GM21576 (cell line): ENCODE results near the gene RNF4.
"Not testable (repeated sequence)": the region's sequence is repeated elsewhere in the genome, so short reads cannot be mapped to it uniquely, and the experiment has no call there.

Experiments used
- ATAC-seq: cut with Tn5 transposase; IDR thresholded peaks from one replicate; pipeline ENCODE4 v1.9.1; 2021; ENCODE audit warnings: mild to moderate bottlenecking, moderate library complexity; ENCODE audit not compliant: unreplicated experiment

The RNF4 gene

GRCh38 chr4:2516635-2517034 lies 47.7 kb downstream of the RNF4 start:
- no peak for ATAC-seq

- ATAC-seq: no peak
Measured at GRCh38 chr4:2526559-2526958, 57.7 kb downstream of the RNF4 start.

DNA sequence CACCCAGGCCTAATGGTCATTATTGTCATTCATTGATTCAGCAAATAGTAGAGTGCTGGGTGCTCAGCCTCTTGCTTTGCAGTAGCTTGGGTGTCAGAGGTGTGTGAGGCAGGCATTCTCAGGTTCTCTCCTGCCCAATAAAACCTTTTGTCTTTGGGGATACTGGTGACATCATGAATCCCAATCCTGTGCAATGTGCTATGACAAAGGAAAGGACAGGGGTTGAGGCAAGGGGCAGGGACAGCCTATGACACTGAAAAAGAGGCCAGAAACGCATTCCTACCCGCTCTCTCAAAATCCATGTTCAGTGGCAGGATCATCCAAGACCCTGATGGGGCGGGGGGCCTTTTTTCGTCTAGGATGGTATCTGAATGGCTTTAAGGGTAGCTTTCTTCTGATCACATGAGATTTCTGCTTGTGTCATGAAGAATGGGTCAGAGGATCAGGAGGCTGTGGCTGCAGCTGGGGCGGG lies 66.0 kb downstream of the RNF4 start:
- no peak for ATAC-seq

GRCh38 chr4:2535376-2536192 lies 66.7 kb downstream of the RNF4 start:
- peak; percentile 16 for ATAC-seq

DNA sequence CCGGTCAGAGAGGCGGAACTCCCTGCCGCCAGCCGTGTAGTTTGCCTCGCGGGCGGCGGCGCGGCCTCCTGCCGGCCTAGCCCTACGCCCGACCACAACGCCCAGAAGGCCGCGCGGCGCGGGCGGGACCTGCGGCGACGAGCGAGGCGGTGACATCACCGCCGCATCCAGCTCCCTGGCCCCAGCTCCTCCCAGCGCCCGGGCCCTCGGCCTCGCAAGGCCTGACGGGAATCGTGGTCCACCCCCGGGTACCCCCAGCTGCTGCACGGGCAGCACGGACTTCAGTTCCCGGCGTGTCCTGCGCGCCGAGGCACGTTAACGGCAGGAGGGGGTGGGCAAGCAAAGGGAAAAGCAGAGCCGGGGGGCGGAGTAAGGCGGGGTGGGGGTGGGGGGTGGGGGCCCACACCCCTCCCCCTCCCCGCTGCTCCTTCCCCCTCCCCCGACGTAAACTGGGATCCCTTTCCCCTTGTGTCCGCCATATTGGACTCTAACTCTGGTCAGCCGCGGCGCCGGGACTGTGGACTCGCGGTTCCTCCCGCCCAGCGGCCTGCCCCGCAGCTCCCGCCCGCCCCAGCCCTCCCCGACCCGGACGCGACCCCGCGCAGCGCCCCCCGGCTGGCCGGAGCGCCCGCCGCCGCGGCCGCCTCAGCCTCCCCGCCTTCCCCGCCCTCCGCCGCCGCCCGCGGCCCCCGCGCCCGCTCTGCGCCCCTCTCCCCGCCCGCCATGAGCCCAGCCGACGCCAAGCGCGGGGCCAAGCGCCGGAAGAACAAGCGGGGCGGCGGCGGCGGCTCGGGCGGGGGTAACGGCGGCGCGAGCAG lies 67.5 kb downstream of the RNF4 start, which contains the start of gene FAM193A:
FAM193A (plus strand) TSS at position 455 of the 818 bp plus-strand sequence; CDS start at position 724, 269 bp downstream.
- ATAC-seq: peak; percentile 79

DNA sequence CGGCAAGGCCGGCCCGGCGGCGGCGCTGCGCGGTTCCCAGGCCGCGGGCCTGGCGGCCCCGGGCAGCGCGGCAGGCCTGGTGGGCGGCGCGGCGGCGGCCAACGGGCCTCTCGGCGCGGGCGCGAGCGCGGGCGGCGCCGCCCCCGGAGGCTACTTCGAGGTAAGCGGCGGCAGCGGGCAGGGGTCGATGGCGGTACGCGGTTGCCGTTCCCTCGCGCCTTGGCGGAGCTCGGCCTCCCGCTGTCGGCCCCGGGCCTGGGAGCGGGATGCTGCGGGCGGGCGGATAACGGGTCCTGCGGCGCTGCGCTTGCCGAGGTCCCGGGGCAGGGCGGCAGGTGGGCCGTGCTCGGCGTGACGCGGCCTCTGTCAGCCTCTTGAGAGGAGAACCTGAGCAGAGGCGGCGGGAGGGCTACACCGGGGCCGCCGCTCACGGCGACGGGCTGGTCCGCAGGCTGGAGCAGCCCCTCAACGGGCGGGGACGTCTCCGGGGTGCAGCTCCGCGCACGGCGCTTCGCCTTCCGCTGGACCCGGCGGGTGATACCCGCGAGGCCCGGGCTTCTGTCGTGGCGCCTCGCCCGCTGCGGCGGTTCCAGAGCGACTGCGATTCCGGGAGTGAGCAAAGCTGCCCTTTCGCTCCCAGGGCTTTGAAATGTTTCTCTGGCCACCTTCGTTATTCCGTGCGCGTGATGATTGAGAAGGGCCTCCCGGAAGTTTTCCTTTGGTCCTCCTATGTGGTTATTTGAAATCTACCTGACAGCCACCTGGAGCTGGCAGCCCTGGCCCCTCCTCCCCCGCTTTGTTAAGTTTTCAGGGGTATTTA lies 68.3 kb downstream of the RNF4 start:
- peak; percentile 11 for ATAC-seq

DNA sequence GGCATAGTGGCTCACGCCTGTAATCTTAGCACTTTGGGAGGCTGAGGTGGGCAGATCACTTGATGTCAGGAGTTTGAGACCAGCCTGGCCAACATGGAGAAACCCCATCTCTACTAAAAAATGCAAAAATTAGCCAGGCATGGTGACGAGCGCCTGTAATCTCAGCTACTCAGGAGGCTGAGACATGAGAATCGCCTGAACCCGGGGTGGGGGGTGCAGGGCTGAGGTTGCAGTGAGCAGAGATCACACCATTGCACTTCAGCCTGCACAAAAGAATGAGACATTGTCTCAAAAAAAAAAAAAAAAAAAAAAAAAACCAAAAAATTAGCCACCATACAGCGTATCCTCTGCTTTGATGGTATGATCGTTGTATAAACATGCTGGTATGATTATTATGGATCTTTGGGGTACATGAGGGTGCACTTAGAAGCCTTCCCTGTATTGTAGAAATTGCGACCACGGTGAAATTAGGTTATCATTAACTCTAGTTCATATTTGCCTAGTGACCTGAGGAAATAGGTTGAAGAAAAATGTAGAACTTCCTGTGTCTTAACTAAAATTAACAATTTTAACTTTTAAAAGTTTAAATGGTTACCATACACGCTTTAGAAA lies 74.8 kb downstream of the RNF4 start:
- not testable (repeated sequence) for ATAC-seq

- ATAC-seq: no peak
Measured at GRCh38 chr4:2545321-2546013, 76.6 kb downstream of the RNF4 start.

GRCh38 chr4:2546286-2546823 lies 77.4 kb downstream of the RNF4 start:
- ATAC-seq: no peak

DNA sequence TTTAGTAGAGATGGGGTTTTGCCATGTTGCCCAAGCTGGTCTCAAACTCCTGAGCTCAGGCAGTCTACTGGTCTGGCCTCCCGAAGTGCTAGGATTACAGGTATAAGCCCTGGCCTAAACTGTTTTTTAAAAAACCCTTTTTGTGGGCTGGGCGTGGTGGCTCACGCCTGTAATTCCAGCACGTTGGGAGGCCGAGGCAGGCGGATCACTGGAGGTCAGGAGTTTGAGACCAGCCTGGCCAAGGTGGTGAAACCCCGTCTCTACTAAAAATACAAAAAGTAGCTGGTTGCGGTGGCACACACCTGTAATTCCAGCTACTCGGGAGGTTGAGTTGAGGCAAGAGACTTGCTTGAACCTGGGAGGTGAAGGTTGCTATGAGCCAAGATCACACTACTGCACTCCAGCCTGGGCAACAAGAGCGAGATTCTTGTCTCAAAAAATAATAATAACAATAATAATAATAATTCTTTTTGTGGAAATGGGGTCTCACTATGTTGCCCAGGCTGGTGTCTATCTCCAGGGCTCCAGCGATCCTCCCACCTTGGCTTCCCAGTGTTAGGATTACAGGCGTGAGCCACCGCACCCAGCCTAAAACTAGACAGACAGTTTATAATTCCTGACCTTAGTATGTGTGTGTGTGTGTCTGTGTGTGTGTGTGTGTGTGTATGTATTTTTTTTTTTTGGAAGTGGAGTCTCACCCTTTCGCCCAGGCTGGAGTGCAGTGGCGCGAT lies 78.2 kb downstream of the RNF4 start:
- not testable (repeated sequence) for ATAC-seq

- no peak for ATAC-seq
Measured at GRCh38 chr4:2551118-2551517, 82.2 kb downstream of the RNF4 start.

DNA sequence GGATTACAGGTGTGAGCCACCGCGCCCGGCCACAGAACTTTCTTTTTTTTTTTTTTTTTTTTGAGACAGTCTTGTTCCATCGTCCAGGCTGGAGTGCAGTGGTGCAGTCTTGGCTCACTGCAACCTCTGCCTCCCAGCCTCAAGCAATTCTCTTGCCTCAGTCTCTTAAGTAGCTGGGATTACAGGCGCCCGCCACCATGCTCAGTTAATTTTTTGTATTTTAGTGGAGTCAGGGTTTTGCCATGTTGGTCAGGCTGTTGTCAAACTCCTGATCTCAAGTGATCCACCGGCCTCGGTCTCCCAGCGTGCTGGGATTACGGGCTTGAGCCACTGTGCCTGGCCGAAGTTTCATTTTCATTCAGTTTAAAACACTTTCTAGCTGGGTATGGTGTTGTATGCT lies 83.9 kb downstream of the RNF4 start:
- no peak for ATAC-seq

DNA sequence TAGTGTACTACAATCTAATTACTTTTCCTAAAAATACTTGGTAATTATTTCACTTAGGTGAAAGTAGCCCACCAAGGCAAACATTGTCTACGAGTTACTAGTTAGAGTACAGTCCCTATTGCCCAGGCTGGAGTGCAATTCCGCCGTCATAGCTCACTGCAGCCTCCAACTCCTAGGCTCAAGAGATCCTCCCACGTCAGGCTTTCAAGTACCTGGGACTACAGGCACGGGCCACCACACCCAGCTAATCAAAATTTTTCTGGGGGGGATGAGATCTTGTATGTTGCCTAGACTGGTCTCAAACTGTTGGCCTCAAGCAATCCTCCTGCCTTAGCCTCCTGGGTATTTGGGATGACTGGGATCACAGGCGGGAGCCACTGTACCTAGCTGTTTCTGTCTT lies 89.4 kb downstream of the RNF4 start:
- ATAC-seq: no peak

GRCh38 chr4:2560167-2560566 lies 91.3 kb downstream of the RNF4 start:
- no peak for ATAC-seq
